ENCODE data around the gene FOSL1. TPM values are rescaled to one million over a fixed set of nuclear protein-coding genes. Genes with fewer than 3 reads are reported as not detected.
A peak's percentile ranks its signal among the peaks of the same experiment; 100 is the strongest.

FOSL1 gene
- total and polyA plus RNA-seq, 2 experiments from 2014 or later: 14.6 to 17.1 TPM

DNA sequence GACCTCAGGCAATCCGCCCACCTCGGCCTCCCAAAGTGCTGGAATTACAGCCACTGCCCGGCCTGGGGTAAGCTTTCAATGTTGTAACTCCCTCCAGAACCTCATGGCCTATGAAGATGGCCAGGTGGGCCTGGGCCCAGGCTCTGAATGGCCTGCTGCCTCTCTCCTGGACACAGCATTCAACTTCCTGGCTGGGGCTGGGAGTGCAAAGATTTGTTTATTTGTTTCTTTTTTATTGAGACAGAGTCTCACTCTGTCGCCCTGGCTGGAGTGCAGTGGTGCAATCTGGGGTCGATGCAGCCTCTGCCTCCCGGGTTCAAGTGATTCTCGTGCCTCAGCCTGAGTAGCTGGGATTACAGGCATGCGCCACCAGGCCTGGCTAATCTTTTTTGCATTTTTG is 44.6 kb upstream of the FOSL1 start:
- H3K79me2 ChIP-seq (replicated peaks; ENCODE audit: insufficient read depth): no peaks in the 10 kb centered on the region
- H3K4me2 ChIP-seq: peak overlapping the region; percentile 76
- no peaks in the 10 kb centered on the region for H3K36me3 ChIP-seq (ENCODE audit: insufficient read depth)
- ATAC-seq: no peak
- H2AFZ ChIP-seq: peak overlapping the region; percentile 70
- H3F3A ChIP-seq (replicated peaks; ENCODE audit: low read depth): peaks cover 6% of the 10 kb centered on the region; the same call in 1 of the 2 replicates
- no peaks in the 10 kb centered on the region for H3K27me3 ChIP-seq (ENCODE audit: insufficient read depth)
- Mint-ChIP-seq H3K4me3 (no peak overlapping the region; the same call in 2 of the 3 replicates), H3K27ac (no peak overlapping the region), H3K36me3 (ENCODE audit: low read depth) (peaks cover 2% of the 10 kb centered on the region; the same call in 1 of the 3 replicates), H3K4me1 (peaks cover 35% of the 10 kb centered on the region), H3K9me3 (no peaks in the 10 kb centered on the region), H3K27me3 (ENCODE audit: insufficient read depth, low read depth, poor library complexity) (peaks cover 11% of the 10 kb centered on the region)
- DNase-seq (ENCODE audit: low spot score): no peak
- no peaks in the 10 kb centered on the region for H3K9me2 ChIP-seq (ENCODE audit: insufficient read depth)
- H3K27ac ChIP-seq (ENCODE audit: low read depth): no peak overlapping the region
- H4K20me1 ChIP-seq (replicated peaks; ENCODE audit: insufficient read depth): no peaks in the 10 kb centered on the region
- H3K4me3 ChIP-seq: no peak overlapping the region; the same call in 1 of the 2 replicates
- peaks cover 20% of the 10 kb centered on the region for H3K4me1 ChIP-seq (ENCODE audit: insufficient read depth)
- TF ChIP-seq EZH2 (IDR thresholded peaks at IDR 0.05; ENCODE audit: low read depth, unreplicated experiment): no peak
- TF ChIP-seq EZH2phosphoT487 (IDR thresholded peaks at IDR 0.05; ENCODE audit: unreplicated experiment): no peak
- TF ChIP-seq, protein P1, sequence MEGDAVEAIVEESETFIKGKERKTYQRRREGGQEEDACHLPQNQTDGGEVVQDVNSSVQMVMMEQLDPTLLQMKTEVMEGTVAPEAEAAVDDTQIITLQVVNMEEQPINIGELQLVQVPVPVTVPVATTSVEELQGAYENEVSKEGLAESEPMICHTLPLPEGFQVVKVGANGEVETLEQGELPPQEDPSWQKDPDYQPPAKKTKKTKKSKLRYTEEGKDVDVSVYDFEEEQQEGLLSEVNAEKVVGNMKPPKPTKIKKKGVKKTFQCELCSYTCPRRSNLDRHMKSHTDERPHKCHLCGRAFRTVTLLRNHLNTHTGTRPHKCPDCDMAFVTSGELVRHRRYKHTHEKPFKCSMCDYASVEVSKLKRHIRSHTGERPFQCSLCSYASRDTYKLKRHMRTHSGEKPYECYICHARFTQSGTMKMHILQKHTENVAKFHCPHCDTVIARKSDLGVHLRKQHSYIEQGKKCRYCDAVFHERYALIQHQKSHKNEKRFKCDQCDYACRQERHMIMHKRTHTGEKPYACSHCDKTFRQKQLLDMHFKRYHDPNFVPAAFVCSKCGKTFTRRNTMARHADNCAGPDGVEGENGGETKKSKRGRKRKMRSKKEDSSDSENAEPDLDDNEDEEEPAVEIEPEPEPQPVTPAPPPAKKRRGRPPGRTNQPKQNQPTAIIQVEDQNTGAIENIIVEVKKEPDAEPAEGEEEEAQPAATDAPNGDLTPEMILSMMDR (conservative IDR thresholded peaks at IDR 0.05; ENCODE audit: low read depth in 2 of 2): no peak
- TF ChIP-seq, protein P2, sequence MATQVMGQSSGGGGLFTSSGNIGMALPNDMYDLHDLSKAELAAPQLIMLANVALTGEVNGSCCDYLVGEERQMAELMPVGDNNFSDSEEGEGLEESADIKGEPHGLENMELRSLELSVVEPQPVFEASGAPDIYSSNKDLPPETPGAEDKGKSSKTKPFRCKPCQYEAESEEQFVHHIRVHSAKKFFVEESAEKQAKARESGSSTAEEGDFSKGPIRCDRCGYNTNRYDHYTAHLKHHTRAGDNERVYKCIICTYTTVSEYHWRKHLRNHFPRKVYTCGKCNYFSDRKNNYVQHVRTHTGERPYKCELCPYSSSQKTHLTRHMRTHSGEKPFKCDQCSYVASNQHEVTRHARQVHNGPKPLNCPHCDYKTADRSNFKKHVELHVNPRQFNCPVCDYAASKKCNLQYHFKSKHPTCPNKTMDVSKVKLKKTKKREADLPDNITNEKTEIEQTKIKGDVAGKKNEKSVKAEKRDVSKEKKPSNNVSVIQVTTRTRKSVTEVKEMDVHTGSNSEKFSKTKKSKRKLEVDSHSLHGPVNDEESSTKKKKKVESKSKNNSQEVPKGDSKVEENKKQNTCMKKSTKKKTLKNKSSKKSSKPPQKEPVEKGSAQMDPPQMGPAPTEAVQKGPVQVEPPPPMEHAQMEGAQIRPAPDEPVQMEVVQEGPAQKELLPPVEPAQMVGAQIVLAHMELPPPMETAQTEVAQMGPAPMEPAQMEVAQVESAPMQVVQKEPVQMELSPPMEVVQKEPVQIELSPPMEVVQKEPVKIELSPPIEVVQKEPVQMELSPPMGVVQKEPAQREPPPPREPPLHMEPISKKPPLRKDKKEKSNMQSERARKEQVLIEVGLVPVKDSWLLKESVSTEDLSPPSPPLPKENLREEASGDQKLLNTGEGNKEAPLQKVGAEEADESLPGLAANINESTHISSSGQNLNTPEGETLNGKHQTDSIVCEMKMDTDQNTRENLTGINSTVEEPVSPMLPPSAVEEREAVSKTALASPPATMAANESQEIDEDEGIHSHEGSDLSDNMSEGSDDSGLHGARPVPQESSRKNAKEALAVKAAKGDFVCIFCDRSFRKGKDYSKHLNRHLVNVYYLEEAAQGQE (IDR thresholded peaks at IDR 0.05; ENCODE audit: unreplicated experiment): no peak
- no peak for TF ChIP-seq ZNF331 (CRISPR knock-in tag; IDR thresholded peaks at IDR 0.05; ENCODE audit: low read depth)
- TF ChIP-seq, protein P3, sequence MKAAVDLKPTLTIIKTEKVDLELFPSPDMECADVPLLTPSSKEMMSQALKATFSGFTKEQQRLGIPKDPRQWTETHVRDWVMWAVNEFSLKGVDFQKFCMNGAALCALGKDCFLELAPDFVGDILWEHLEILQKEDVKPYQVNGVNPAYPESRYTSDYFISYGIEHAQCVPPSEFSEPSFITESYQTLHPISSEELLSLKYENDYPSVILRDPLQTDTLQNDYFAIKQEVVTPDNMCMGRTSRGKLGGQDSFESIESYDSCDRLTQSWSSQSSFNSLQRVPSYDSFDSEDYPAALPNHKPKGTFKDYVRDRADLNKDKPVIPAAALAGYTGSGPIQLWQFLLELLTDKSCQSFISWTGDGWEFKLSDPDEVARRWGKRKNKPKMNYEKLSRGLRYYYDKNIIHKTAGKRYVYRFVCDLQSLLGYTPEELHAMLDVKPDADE (IDR thresholded peaks at IDR 0.05): no peak
- TF ChIP-seq STAT1 (IDR thresholded peaks at IDR 0.05; ENCODE audit: unreplicated experiment): no peak
- TF ChIP-seq, protein P4, sequence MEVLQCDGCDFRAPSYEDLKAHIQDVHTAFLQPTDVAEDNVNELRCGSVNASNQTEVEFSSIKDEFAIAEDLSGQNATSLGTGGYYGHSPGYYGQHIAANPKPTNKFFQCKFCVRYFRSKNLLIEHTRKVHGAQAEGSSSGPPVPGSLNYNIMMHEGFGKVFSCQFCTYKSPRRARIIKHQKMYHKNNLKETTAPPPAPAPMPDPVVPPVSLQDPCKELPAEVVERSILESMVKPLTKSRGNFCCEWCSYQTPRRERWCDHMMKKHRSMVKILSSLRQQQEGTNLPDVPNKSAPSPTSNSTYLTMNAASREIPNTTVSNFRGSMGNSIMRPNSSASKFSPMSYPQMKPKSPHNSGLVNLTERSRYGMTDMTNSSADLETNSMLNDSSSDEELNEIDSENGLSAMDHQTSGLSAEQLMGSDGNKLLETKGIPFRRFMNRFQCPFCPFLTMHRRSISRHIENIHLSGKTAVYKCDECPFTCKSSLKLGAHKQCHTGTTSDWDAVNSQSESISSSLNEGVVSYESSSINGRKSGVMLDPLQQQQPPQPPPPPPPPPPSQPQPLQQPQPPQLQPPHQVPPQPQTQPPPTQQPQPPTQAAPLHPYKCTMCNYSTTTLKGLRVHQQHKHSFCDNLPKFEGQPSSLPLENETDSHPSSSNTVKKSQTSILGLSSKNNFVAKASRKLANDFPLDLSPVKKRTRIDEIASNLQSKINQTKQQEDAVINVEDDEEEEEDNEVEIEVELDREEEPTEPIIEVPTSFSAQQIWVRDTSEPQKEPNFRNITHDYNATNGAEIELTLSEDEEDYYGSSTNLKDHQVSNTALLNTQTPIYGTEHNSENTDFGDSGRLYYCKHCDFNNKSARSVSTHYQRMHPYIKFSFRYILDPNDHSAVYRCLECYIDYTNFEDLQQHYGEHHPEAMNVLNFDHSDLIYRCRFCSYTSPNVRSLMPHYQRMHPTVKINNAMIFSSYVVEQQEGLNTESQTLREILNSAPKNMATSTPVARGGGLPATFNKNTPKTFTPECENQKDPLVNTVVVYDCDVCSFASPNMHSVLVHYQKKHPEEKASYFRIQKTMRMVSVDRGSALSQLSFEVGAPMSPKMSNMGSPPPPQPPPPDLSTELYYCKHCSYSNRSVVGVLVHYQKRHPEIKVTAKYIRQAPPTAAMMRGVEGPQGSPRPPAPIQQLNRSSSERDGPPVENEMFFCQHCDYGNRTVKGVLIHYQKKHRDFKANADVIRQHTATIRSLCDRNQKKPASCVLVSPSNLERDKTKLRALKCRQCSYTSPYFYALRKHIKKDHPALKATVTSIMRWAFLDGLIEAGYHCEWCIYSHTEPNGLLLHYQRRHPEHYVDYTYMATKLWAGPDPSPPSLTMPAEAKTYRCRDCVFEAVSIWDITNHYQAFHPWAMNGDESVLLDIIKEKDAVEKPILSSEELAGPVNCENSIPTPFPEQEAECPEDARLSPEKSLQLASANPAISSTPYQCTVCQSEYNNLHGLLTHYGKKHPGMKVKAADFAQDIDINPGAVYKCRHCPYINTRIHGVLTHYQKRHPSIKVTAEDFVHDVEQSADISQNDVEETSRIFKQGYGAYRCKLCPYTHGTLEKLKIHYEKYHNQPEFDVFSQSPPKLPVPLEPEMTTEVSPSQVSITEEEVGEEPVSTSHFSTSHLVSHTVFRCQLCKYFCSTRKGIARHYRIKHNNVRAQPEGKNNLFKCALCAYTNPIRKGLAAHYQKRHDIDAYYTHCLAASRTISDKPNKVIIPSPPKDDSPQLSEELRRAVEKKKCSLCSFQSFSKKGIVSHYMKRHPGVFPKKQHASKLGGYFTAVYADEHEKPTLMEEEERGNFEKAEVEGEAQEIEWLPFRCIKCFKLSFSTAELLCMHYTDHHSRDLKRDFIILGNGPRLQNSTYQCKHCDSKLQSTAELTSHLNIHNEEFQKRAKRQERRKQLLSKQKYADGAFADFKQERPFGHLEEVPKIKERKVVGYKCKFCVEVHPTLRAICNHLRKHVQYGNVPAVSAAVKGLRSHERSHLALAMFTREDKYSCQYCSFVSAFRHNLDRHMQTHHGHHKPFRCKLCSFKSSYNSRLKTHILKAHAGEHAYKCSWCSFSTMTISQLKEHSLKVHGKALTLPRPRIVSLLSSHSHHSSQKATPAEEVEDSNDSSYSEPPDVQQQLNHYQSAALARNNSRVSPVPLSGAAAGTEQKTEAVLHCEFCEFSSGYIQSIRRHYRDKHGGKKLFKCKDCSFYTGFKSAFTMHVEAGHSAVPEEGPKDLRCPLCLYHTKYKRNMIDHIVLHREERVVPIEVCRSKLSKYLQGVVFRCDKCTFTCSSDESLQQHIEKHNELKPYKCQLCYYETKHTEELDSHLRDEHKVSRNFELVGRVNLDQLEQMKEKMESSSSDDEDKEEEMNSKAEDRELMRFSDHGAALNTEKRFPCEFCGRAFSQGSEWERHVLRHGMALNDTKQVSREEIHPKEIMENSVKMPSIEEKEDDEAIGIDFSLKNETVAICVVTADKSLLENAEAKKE (CRISPR knock-in tag; IDR thresholded peaks at IDR 0.05): no peak
- TF ChIP-seq CREB1 (CRISPR knock-in tag; IDR thresholded peaks at IDR 0.05; ENCODE audit: low read depth): no peak
- TF ChIP-seq POLR2AphosphoS5 (IDR thresholded peaks at IDR 0.05; ENCODE audit: low read depth): no peak
- TF ChIP-seq NANOG (IDR thresholded peaks at IDR 0.05; ENCODE audit: borderline replicate concordance): no peak
- TF ChIP-seq JUNB (IDR thresholded peaks at IDR 0.05; ENCODE audit: unreplicated experiment): no peak
- no peak for TF ChIP-seq ZNF114 (CRISPR knock-in tag; IDR thresholded peaks at IDR 0.05)

All from GM23338 (cell line).